Heart left ventricle (tissue), 13 donors: ENCODE data around the gene HLCS.

Experiments used
- POLR2A ChIP-seq, 2 donors: fragments of 450-650 bp; IDR thresholded peaks; one replicate each; pipeline ENCODE4 v1.6.1; 2017; ENCODE audit warnings: antibody characterized with exemption in 2 of 2, mild to moderate bottlenecking in 2 of 2, moderate library complexity in 2 of 2
- TF ChIP-seq, protein P1 (sequence below), 12 donors: fragments of 200-600 bp; sonication (generic) in 4 of 12; IDR thresholded peaks; one replicate each; pipeline versions ENCODE4 v1.5.0 to v1.8.0; 2018 to 2022; ENCODE audit warnings: antibody characterized with exemption in 12 of 12, mild to moderate bottlenecking in 5 of 12
- donor health status: ischemic (EF 13 %, LVEDD 7.1; RV severe dilation, severe dysfunction).
- donor health status: DM: no; HTN: yes; CAD: no.
- donor health status: DM: no; HTN: no; CAD: no.
- donor health status: ischemic (EF 25% LVEDD 6.9; RV normal size, moderate dysfunction).
- donor health status: ischemic (EF 25% LVEDD 5.7; RV mildly dilated, moderate dysfunction).
- donor health status: ischemic (EF 35%, LVEDD 5.7; RV mildly dilated, moderate dysfunction).
- donor health status: nonischemic (EF 11% LVEDD 7.7; RV severe dilation, severe dysfunction).
- donor health status: DM: yes; HTN: yes; CAD: no.
- donor health status: PGD.
- donor health status: ischemic (EF 29% LVEDD 5.4; RV normal size, mild dysfunction).
- donor health status: nonischemic (EF 23%, LVEDD 6.1; RV moderate dilation, normal function).

GRCh38 chr21:36926989-36927718 lies 39.3 kb downstream of the HLCS start:
- TF ChIP-seq POLR2A (IDR thresholded peaks at IDR 0.05): no peak
- TF ChIP-seq, protein P1, sequence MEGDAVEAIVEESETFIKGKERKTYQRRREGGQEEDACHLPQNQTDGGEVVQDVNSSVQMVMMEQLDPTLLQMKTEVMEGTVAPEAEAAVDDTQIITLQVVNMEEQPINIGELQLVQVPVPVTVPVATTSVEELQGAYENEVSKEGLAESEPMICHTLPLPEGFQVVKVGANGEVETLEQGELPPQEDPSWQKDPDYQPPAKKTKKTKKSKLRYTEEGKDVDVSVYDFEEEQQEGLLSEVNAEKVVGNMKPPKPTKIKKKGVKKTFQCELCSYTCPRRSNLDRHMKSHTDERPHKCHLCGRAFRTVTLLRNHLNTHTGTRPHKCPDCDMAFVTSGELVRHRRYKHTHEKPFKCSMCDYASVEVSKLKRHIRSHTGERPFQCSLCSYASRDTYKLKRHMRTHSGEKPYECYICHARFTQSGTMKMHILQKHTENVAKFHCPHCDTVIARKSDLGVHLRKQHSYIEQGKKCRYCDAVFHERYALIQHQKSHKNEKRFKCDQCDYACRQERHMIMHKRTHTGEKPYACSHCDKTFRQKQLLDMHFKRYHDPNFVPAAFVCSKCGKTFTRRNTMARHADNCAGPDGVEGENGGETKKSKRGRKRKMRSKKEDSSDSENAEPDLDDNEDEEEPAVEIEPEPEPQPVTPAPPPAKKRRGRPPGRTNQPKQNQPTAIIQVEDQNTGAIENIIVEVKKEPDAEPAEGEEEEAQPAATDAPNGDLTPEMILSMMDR (IDR thresholded peaks at IDR 0.05): no peak
